GM12874 (cell line): ENCODE results near the gene TMEM37.

Source experiments
- CTCF ChIP-seq: IDR thresholded peaks from 2 replicates; pipeline ENCODE4 v1.5.1; 2011; ENCODE audit warnings: low read depth, mild to moderate bottlenecking, control low read depth, low read length, moderate library complexity; ENCODE audit not compliant: insufficient read depth

TMEM37 gene

GRCh38 chr2:119431976-119432850 lies 559 bp downstream of the TMEM37 start:
- TF ChIP-seq CTCF, result no peak

- no peak for TF ChIP-seq CTCF
These were observed 1.3 kb downstream of the TMEM37 start for GRCh38 chr2:119432851-119433522.

- TF ChIP-seq CTCF, result no peak
These were observed 2.1 kb downstream of the TMEM37 start for GRCh38 chr2:119433636-119434327.

GRCh38 chr2:119434664-119435063 lies 3.0 kb downstream of the TMEM37 start:
- TF ChIP-seq CTCF, result no peak

GRCh38 chr2:119435081-119435952 lies 3.7 kb downstream of the TMEM37 start:
- TF ChIP-seq CTCF, result no peak

- TF ChIP-seq CTCF, result no peak
These were observed 4.3 kb downstream of the TMEM37 start for GRCh38 chr2:119435953-119436297.
